Loucy (cell line): ENCODE data around the gene TEKT1.

Experiments used
- EZH2phosphoT487 ChIP-seq: fragments of 200-600 bp; IDR thresholded peaks from 2 replicates; pipeline ENCODE4 v1.6.1; 2018; ENCODE audit warnings: antibody characterized with exemption, mild to moderate bottlenecking, moderate library complexity, borderline replicate concordance
- TF ChIP-seq, protein P1 (sequence below): fragments of 200-600 bp; sonication (generic); conservative IDR thresholded peaks from 2 replicates; pipeline ENCODE4 v1.5.1; 2014; ENCODE audit warnings: mild to moderate bottlenecking, antibody characterized with exemption, low read length

- TF ChIP-seq, protein P1, sequence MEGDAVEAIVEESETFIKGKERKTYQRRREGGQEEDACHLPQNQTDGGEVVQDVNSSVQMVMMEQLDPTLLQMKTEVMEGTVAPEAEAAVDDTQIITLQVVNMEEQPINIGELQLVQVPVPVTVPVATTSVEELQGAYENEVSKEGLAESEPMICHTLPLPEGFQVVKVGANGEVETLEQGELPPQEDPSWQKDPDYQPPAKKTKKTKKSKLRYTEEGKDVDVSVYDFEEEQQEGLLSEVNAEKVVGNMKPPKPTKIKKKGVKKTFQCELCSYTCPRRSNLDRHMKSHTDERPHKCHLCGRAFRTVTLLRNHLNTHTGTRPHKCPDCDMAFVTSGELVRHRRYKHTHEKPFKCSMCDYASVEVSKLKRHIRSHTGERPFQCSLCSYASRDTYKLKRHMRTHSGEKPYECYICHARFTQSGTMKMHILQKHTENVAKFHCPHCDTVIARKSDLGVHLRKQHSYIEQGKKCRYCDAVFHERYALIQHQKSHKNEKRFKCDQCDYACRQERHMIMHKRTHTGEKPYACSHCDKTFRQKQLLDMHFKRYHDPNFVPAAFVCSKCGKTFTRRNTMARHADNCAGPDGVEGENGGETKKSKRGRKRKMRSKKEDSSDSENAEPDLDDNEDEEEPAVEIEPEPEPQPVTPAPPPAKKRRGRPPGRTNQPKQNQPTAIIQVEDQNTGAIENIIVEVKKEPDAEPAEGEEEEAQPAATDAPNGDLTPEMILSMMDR = no peak
- no peak for TF ChIP-seq EZH2phosphoT487
Measured at GRCh38 chr17:6815775-6816174, 15.8 kb downstream of the TEKT1 start.
